Activated T-cell treated with anti-CD3 and anti-CD28 coated beads, Interleukin-2, amount 50 U/mL, for 1 hour (primary cell): ENCODE measurements around the gene ELK3.

Source experiments
- DNase-seq: peaks from one replicate; pipeline ENCODE4 v3.0.0-alpha.2; 2020

The ELK3 gene

GRCh38 chr12:96193725-96194575 is at the start of gene ELK3:
TSS of gene ELK3 (plus strand) at chr12:96194375.
- peak; percentile 71 for DNase-seq

GRCh38 chr12:96146747-96147146 is 47.4 kb upstream of the ELK3 start:
- no peak for DNase-seq

- DNase-seq = no peak
Observed at GRCh38 chr12:96150442-96150841, 43.7 kb upstream of the ELK3 start.

GRCh38 chr12:96152164-96152563 is 42.0 kb upstream of the ELK3 start:
- DNase-seq = no peak

GRCh38 chr12:96153131-96153725 is 40.9 kb upstream of the ELK3 start:
- no peak for DNase-seq

GRCh38 chr12:96155181-96155580 is 39.0 kb upstream of the ELK3 start:
- no peak for DNase-seq

- no peak for DNase-seq
Observed at GRCh38 chr12:96155781-96156180, 38.4 kb upstream of the ELK3 start.

- no peak for DNase-seq
Observed at GRCh38 chr12:96156211-96156610, 38.0 kb upstream of the ELK3 start.

GRCh38 chr12:96157427-96157826 is 36.7 kb upstream of the ELK3 start:
- no peak for DNase-seq

- no peak for DNase-seq
Observed at GRCh38 chr12:96164951-96165811, 29.0 kb upstream of the ELK3 start.

- no peak for DNase-seq
Observed at GRCh38 chr12:96166765-96167164, 27.4 kb upstream of the ELK3 start.

GRCh38 chr12:96167492-96167891 is 26.7 kb upstream of the ELK3 start:
- no peak for DNase-seq

GRCh38 chr12:96170328-96170727 is 23.8 kb upstream of the ELK3 start:
- no peak for DNase-seq

- DNase-seq = no peak
Observed at GRCh38 chr12:96170762-96171161, 23.4 kb upstream of the ELK3 start.

GRCh38 chr12:96171905-96172304 is 22.3 kb upstream of the ELK3 start:
- DNase-seq = no peak

GRCh38 chr12:96172981-96173380 is 21.2 kb upstream of the ELK3 start:
- DNase-seq = no peak

GRCh38 chr12:96176575-96176974 is 17.6 kb upstream of the ELK3 start:
- DNase-seq = no peak

- no peak for DNase-seq
Observed at GRCh38 chr12:96177013-96177412, 17.2 kb upstream of the ELK3 start.

GRCh38 chr12:96183734-96184370 is 10.3 kb upstream of the ELK3 start:
- no peak for DNase-seq

GRCh38 chr12:96185914-96186313 is 8.3 kb upstream of the ELK3 start:
- no peak for DNase-seq

GRCh38 chr12:96186607-96187301 is 7.4 kb upstream of the ELK3 start:
- DNase-seq = no peak

GRCh38 chr12:96187956-96188355 is 6.2 kb upstream of the ELK3 start:
- no peak for DNase-seq
